Peyer's patch (tissue), 4 donors: ENCODE measurements around the gene CHST15.

Experiments used
- CTCF ChIP-seq, 6 experiments: fragments of 450-650 bp in 4 of 6; fragments of 200-600 bp in 2 of 6; sonication (generic) in 1 of 6; IDR thresholded peaks; one replicate each; pipeline ENCODE4 v1.5.1; 2017 to 2019; ENCODE audit warnings: antibody characterized with exemption in 6 of 6, mild to moderate bottlenecking in 3 of 6, moderate library complexity in 1 of 6
- POLR2A ChIP-seq, 2 donors: fragments of 450-650 bp; IDR thresholded peaks; one replicate each; pipeline ENCODE4 v1.5.1; 2017; ENCODE audit warnings: antibody characterized with exemption in 2 of 2, mild to moderate bottlenecking in 2 of 2, moderate library complexity in 2 of 2

GRCh38 chr10:124036746-124037145 is 56.7 kb downstream of the CHST15 start:
- TF ChIP-seq POLR2A (IDR thresholded peaks at IDR 0.05): no peak
- no peak for TF ChIP-seq CTCF (IDR thresholded peaks at IDR 0.05)
